Measurements from ENCODE around the gene CCDC57.

DNA sequence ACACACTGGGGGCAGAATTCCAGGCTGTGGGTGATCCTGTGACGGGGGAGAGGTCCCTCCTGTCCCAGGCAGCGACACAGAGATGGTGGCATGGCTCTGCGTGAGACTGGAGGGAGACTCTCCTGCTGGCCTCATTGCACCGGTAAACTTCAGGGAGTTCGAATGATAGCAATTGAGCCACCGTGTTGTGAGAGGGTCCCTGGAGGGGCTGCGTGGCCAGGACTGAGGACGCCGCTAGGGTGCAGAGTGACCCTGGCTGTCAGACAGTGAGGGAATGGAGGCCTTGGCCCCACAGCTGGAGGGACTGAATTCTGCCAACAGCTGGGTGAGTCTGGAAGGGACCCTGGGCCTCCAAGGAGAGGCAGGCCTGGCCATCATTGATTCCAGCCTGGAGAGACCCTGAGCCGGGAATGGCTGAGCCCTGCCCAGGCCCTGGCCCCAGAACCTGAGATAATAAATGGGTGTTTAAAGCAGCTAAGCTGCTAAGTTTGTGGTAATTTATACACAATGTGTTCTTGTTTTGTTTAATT is 32.6 kb downstream of the CCDC57 start:
- TF ChIP-seq GATA3 (IDR thresholded peaks at IDR 0.05; ENCODE audit: low read depth, low read length) (no peak), GATA2 (IDR thresholded peaks at IDR 0.05; ENCODE audit: low read depth, low read length) (no peak)
